ENCODE results near the gene ENGASE.

ENGASE gene

GRCh38 chr17:79108232-79108850 lies 33.7 kb downstream of the ENGASE start:
- no peak overlapping the region for H3K4me2 ChIP-seq (ENCODE audit: low read length)
- H3K9me2 ChIP-seq (ENCODE audit: low read depth, low read length), result no peaks in the 10 kb centered on the region
- no peak overlapping the region for H3K4me3 ChIP-seq (ENCODE audit: low read depth, low read length, poor library complexity, severe bottlenecking)
- peaks cover 9% of the 10 kb centered on the region; the same call in 1 of the 2 replicates for H3K27me3 ChIP-seq (ENCODE audit: insufficient read depth, low read length)
- no peak overlapping the region for H3K9ac ChIP-seq (ENCODE audit: low read length)
- no peaks in the 10 kb centered on the region for H3K9me3 ChIP-seq (ENCODE audit: low read length)
- H2AFZ ChIP-seq (ENCODE audit: low read length), result no peak overlapping the region
- TF ChIP-seq CTCF (IDR thresholded peaks at IDR 0.05; ENCODE audit: low read length), result no peak
- TF ChIP-seq EZH2 (IDR thresholded peaks at IDR 0.05; ENCODE audit: borderline replicate concordance, low read length), result no peak
- no peaks in the 10 kb centered on the region for H3K79me2 ChIP-seq (ENCODE audit: insufficient read depth, low read length)
- no peaks in the 10 kb centered on the region for H3F3A ChIP-seq (ENCODE audit: insufficient read depth, low read length)
- no peak overlapping the region for H3K27ac ChIP-seq (ENCODE audit: low read depth, low read length, poor library complexity, severe bottlenecking)
- no peaks in the 10 kb centered on the region for H3K4me1 ChIP-seq (ENCODE audit: insufficient read depth, low read length, severe bottlenecking)
- H3K36me3 ChIP-seq (ENCODE audit: insufficient read depth, low read length), result no peaks in the 10 kb centered on the region
- H4K20me1 ChIP-seq (ENCODE audit: insufficient read depth, low read length), result no peaks in the 10 kb centered on the region

- no peaks in the 10 kb centered on the region for H3K9me2 ChIP-seq (ENCODE audit: low read depth, low read length)
- TF ChIP-seq EZH2 (IDR thresholded peaks at IDR 0.05; ENCODE audit: borderline replicate concordance, low read length) (no peak), CTCF (IDR thresholded peaks at IDR 0.05; ENCODE audit: low read length) (no peak)
- H3F3A ChIP-seq (ENCODE audit: insufficient read depth, low read length), result no peaks in the 10 kb centered on the region
- no peak overlapping the region for H2AFZ ChIP-seq (ENCODE audit: low read length)
- H3K9ac ChIP-seq (ENCODE audit: low read length), result no peak overlapping the region
- H3K27me3 ChIP-seq (ENCODE audit: insufficient read depth, low read length), result peaks cover 9% of the 10 kb centered on the region; the same call in 1 of the 2 replicates
- H3K4me1 ChIP-seq (ENCODE audit: insufficient read depth, low read length, severe bottlenecking), result no peaks in the 10 kb centered on the region
- H3K9me3 ChIP-seq (ENCODE audit: low read length), result no peaks in the 10 kb centered on the region
- no peaks in the 10 kb centered on the region for H4K20me1 ChIP-seq (ENCODE audit: insufficient read depth, low read length)
- no peak overlapping the region for H3K4me2 ChIP-seq (ENCODE audit: low read length)
- H3K36me3 ChIP-seq (ENCODE audit: insufficient read depth, low read length), result no peaks in the 10 kb centered on the region
- no peak overlapping the region for H3K4me3 ChIP-seq (ENCODE audit: low read depth, low read length, poor library complexity, severe bottlenecking)
- H3K79me2 ChIP-seq (ENCODE audit: insufficient read depth, low read length), result no peaks in the 10 kb centered on the region
- no peak overlapping the region for H3K27ac ChIP-seq (ENCODE audit: low read depth, low read length, poor library complexity, severe bottlenecking)
These were observed 34.2 kb downstream of the ENGASE start for GRCh38 chr17:79108870-79109269.

GRCh38 chr17:79109584-79109983 lies 35.0 kb downstream of the ENGASE start:
- no peak overlapping the region for H3K4me3 ChIP-seq (ENCODE audit: low read depth, low read length, poor library complexity, severe bottlenecking)
- no peak for TF ChIP-seq CTCF (IDR thresholded peaks at IDR 0.05; ENCODE audit: low read length)
- no peak for TF ChIP-seq EZH2 (IDR thresholded peaks at IDR 0.05; ENCODE audit: borderline replicate concordance, low read length)
- no peak overlapping the region for H3K4me2 ChIP-seq (ENCODE audit: low read length)
- no peaks in the 10 kb centered on the region for H3K9me2 ChIP-seq (ENCODE audit: low read depth, low read length)
- no peak overlapping the region for H2AFZ ChIP-seq (ENCODE audit: low read length)
- no peaks in the 10 kb centered on the region for H4K20me1 ChIP-seq (ENCODE audit: insufficient read depth, low read length)
- no peak overlapping the region for H3K9ac ChIP-seq (ENCODE audit: low read length)
- H3K9me3 ChIP-seq (ENCODE audit: low read length), result no peaks in the 10 kb centered on the region
- H3K4me1 ChIP-seq (ENCODE audit: insufficient read depth, low read length, severe bottlenecking), result no peaks in the 10 kb centered on the region
- no peaks in the 10 kb centered on the region for H3K79me2 ChIP-seq (ENCODE audit: insufficient read depth, low read length)
- H3F3A ChIP-seq (ENCODE audit: insufficient read depth, low read length), result no peaks in the 10 kb centered on the region
- no peaks in the 10 kb centered on the region for H3K36me3 ChIP-seq (ENCODE audit: insufficient read depth, low read length)
- peaks cover 9% of the 10 kb centered on the region; the same call in 1 of the 2 replicates for H3K27me3 ChIP-seq (ENCODE audit: insufficient read depth, low read length)
- no peak overlapping the region for H3K27ac ChIP-seq (ENCODE audit: low read depth, low read length, poor library complexity, severe bottlenecking)

All from OCI-LY1 (cell line).